Endometrium (tissue), 2 donors: ENCODE measurements around the gene HOXC10.

Experiments used
- FAIRE-seq: peaks from 2 replicates; lab custom pipeline; 2012; peaks lifted over from hg19 to GRCh38; lab: Jason Lieb, UNC
- donor health status: control.
- donor health status: control.

HOXC10 gene

GRCh38 chr12:53992377-53992889 lies 7.5 kb downstream of the HOXC10 start:
- no peak for FAIRE-seq

- no peak for FAIRE-seq
Measured at GRCh38 chr12:53993162-53994008, 8.4 kb downstream of the HOXC10 start.

- no peak for FAIRE-seq
Measured at GRCh38 chr12:53994009-53994263, 9.0 kb downstream of the HOXC10 start.

GRCh38 chr12:53994264-53995001 lies 9.5 kb downstream of the HOXC10 start:
- FAIRE-seq: no peak

GRCh38 chr12:53995002-53995377 lies 10.0 kb downstream of the HOXC10 start:
- FAIRE-seq: no peak

GRCh38 chr12:53995378-53996239 lies 10.7 kb downstream of the HOXC10 start:
- FAIRE-seq: no peak

GRCh38 chr12:53996240-53997203 lies 11.6 kb downstream of the HOXC10 start:
- FAIRE-seq: no peak

GRCh38 chr12:53997204-53998109 lies 12.5 kb downstream of the HOXC10 start:
- no peak for FAIRE-seq

- FAIRE-seq: no peak
Measured at GRCh38 chr12:53998110-53998899, 13.4 kb downstream of the HOXC10 start.

GRCh38 chr12:53998900-53999236 lies 13.9 kb downstream of the HOXC10 start:
- no peak for FAIRE-seq

- FAIRE-seq: no peak
Measured at GRCh38 chr12:53999559-54000115, 14.7 kb downstream of the HOXC10 start.

- no peak for FAIRE-seq
Measured at GRCh38 chr12:54000116-54001114, 15.5 kb downstream of the HOXC10 start, which contains the start of gene HOXC9. TSS of gene HOXC9 (plus strand) at chr12:54000161. CDS start at chr12:54000189, 28 bp downstream.

- no peak for FAIRE-seq
Measured at GRCh38 chr12:54001283-54002187, 16.6 kb downstream of the HOXC10 start.

GRCh38 chr12:54002278-54002914 lies 17.4 kb downstream of the HOXC10 start:
- FAIRE-seq: no peak

- no peak for FAIRE-seq
Measured at GRCh38 chr12:54002915-54003389, 18.0 kb downstream of the HOXC10 start.

GRCh38 chr12:54003625-54004024 lies 18.7 kb downstream of the HOXC10 start:
- no peak for FAIRE-seq
